ENCODE results near the gene CAPZB. TPM values are rescaled to one million over a fixed set of nuclear protein-coding genes. Genes with fewer than 3 reads are reported as not detected.

CAPZB gene
- total RNA-seq, 1 experiment from 2014 or later = 348 TPM

GRCh38 chr1:19395678-19396192 is 89.6 kb downstream of the CAPZB start:
- peaks cover 2% of the 10 kb centered on the region; the same call in 1 of the 2 replicates for H3K79me2 ChIP-seq (ENCODE audit: insufficient read depth, low read length)
- no peak overlapping the region for H3K4me3 Mint-ChIP-seq
- H3K23ac ChIP-seq (ENCODE audit: insufficient read length, low read depth, low read length) = no peak overlapping the region
- no peak overlapping the region for H3K4me2 ChIP-seq (ENCODE audit: insufficient read depth, insufficient read length, low read length)
- H3K79me1 ChIP-seq (ENCODE audit: insufficient read depth, low read depth, low read length, poor library complexity, severe bottlenecking) = peaks cover 2% of the 10 kb centered on the region
- H4K8ac ChIP-seq (replicated peaks; ENCODE audit: insufficient read length, low read depth, low read length) = no peak overlapping the region
- TF ChIP-seq CTCF (conservative IDR thresholded peaks at IDR 0.05) = no peak
- no peak overlapping the region for H2BK120ac ChIP-seq (ENCODE audit: low read depth, low read length, poor library complexity, severe bottlenecking)
- H3K9me3 ChIP-seq (ENCODE audit: control insufficient read depth, low read depth, low read length) = no peaks in the 10 kb centered on the region
- no peaks in the 10 kb centered on the region for H3K23me2 ChIP-seq (ENCODE audit: insufficient read length, low read depth, low read length, poor library complexity, severe bottlenecking)
- no CpG with 5 or more reads among the region's 16 CpGs for WGBS (ENCODE audit: extremely low coverage, insufficient read length, low lambda C conversion rate)
- H3K4ac ChIP-seq (ENCODE audit: low read depth, low read length) = no peak overlapping the region
- H3K56ac ChIP-seq (ENCODE audit: insufficient read length, low read depth, low read length) = no peak overlapping the region
- no peak overlapping the region for H2BK15ac ChIP-seq (ENCODE audit: low read depth, low read length)
- no peak overlapping the region for H2BK12ac ChIP-seq (ENCODE audit: insufficient read length, low read depth, low read length)
- DNase-seq = peak; percentile 41
- H4K20me1 ChIP-seq (ENCODE audit: control insufficient read depth, insufficient read depth, insufficient read length) = peaks cover 3% of the 10 kb centered on the region
- no peaks in the 10 kb centered on the region for H3K9me3 Mint-ChIP-seq
- H3K36me3 Mint-ChIP-seq (ENCODE audit: insufficient read depth in 1 of 3, low read depth in 3 of 3) = peaks cover 7 to 15% (median 11%) of the 10 kb centered on the region in 3 experiments; a peak in 6 of 7 replicates
- no peaks in the 10 kb centered on the region for H3K27me3 ChIP-seq (ENCODE audit: insufficient read depth, low read length)
- H3K9ac ChIP-seq (ENCODE audit: extremely low read depth, insufficient read length, low read length) = no peak overlapping the region
- no peak overlapping the region; the same call in 1 of the 2 replicates for H3K14ac ChIP-seq (ENCODE audit: insufficient read depth, low read length)
- no peaks in the 10 kb centered on the region for H3K4me1 ChIP-seq (ENCODE audit: insufficient read depth, low read length)
- no peak overlapping the region for H3K18ac ChIP-seq (ENCODE audit: insufficient read length, low read depth, low read length)
- H2BK20ac ChIP-seq (ENCODE audit: low read depth, low read length, poor library complexity, severe bottlenecking) = no peak overlapping the region
- no peak overlapping the region for H3K27ac ChIP-seq (ENCODE audit: insufficient read length, low read depth, low read length)
- no peak overlapping the region for H4K5ac ChIP-seq (ENCODE audit: insufficient read length, low read depth, low read length)
- H3K4me1 Mint-ChIP-seq = peaks cover 39 to 56% of the 10 kb centered on the region in 2 experiments
- no peak overlapping the region for H3T11ph ChIP-seq (ENCODE audit: low read length)
- peak overlapping the region; percentile 56 to 78 (median 56); a peak in 5 of 7 replicates for H3K27ac Mint-ChIP-seq
- no peaks in the 10 kb centered on the region for H3K27me3 Mint-ChIP-seq (ENCODE audit: low read depth)
- no peak overlapping the region for H2BK5ac ChIP-seq (ENCODE audit: insufficient read length, low read length)
- H4K91ac ChIP-seq (ENCODE audit: insufficient read length, low read depth, low read length) = no peak overlapping the region
- H2AFZ ChIP-seq (ENCODE audit: low read length) = no peak overlapping the region
- H2AK5ac ChIP-seq (ENCODE audit: insufficient read length, low read length) = no peak overlapping the region

All from H9 (cell line).